ENCODE data around the gene TRAF3.
"Not testable (repeated sequence)": the region's sequence is repeated elsewhere in the genome, so short reads cannot be mapped to it uniquely, and the experiment has no call there.

- not testable (repeated sequence) for TF ChIP-seq CTCF (IDR thresholded peaks at IDR 0.05; ENCODE audit: insufficient read depth, low read length); POLR2AphosphoS5 (IDR thresholded peaks at IDR 0.05; ENCODE audit: low read depth); GABPA (IDR thresholded peaks at IDR 0.05; ENCODE audit: low read depth); SPI1 (IDR thresholded peaks at IDR 0.05; ENCODE audit: borderline replicate concordance, low read depth); REST (IDR thresholded peaks at IDR 0.05; ENCODE audit: insufficient replicate concordance, low read depth)
Measured at GRCh38 chr14:102896735-102897134, 119.5 kb downstream of the TRAF3 start.

Measured in HL-60 (cell line).